EH (cell line): ENCODE results near the gene HHEX.
"Not testable (repeated sequence)": the region's sequence is repeated elsewhere in the genome, so short reads cannot be mapped to it uniquely, and the experiment has no call there.

Experiments
- DNase-seq: peaks from one replicate; pipeline ENCODE4 v3.0.0-alpha.2; 2015; ENCODE audit warnings: low read depth

HHEX gene

DNA sequence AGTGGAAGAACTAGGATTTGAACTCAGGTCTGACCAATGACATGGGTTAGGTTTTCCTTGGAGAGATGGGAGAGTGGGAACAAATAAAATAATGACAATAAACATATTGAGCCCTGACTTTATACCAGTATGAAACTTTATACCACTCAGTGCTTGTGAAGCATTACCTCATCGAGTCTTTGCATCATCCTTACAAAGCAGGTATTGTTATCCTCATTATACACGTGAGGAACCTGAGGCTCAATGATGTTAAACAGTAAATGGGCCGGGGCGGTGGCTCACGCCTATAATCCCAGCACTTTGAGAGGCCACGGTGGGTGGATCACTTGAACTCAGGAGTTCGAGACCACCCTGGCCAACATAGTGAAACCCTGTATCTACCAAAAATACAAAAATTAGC is 47.7 kb downstream of the HHEX start:
- DNase-seq, result no peak

DNA sequence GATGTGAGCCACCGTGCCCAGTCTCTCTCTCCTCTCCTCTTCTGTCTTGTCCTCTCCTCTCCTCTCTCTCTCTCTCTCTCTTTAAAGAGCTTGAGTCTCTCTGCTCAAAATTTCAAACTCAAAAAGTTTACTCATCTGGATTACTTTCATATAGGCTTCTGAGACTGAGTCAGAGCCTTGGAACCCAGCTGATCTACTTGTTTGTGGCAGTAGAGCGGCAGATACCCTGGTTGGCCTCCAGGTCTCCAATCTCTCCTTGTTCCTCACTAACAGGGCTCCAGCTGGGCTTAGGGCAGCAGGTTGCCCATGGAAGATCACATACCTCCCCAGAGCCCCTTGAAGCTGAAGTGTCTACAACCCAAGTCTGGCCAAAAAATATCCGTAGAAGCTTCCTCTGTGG is 51.0 kb downstream of the HHEX start:
- peak; percentile 43 for DNase-seq

DNA sequence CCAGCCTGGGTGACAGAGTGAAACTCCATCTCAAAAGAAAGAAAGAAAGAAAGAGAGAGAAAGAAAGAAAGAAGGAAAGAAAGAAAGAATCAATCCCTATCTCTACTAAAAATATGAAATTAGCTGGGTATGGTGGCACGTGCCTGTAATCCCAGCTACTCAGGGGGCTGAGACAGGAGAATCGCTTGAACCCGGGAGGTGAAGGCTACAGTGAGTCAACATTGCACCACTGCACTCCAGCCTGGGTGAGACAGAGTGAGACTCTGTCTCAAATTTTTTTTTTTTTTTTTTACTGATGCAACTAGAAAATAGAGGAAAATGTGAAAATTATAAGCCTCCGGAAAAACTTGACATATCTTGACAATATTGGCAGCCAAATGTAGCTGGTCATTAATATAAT is 52.0 kb downstream of the HHEX start:
- DNase-seq, result not testable (repeated sequence)

DNA sequence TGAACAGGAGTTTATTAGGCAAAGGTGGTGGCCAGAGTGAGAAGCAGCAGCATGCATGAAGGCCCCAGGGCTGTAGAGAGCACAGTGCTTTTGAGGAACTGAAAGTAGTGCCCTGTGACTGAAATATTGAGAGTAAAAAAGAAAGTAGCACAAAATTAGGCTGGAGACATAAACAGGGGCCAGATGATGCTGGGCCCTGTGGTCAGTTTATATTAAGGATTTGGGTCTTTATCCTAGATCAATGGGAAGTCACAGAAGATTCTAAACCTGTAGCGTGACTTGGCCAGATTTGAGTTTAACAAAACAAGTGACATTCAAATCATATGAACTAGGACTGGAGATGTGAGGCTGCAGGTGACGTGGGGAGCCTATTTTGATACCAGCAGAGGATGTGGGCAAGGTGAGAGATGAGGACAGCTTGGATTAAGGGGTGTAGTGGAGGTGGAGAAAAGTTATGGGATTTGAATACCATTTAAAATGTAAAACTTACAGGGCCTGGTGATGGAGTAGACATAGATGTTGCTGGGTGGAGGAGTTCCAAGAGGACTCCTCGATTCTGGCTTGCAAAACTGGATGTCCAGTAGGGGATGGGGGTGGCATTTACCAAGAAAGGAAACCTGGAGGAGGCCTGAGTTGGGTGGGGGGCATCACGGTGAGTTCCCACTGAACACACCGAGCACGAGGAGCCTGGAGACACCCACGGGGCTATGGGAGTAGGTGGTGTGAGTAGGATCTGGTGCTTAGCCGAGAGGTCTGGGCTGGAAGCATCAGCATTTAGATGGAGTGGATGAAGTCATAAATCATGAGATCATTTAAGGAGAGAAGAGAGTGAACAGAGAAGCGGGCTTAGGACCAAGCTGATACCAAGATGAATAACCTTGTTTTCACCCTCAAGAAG is 52.8 kb downstream of the HHEX start:
- DNase-seq, result no peak
